ENCODE results near the gene GADD45A.

- TF ChIP-seq CTCF (tag by site-specific recombination; IDR thresholded peaks at IDR 0.05) (no peak), PRDM4 (tag by site-specific recombination; IDR thresholded peaks at IDR 0.05) (no peak), KLF16 (tag by site-specific recombination; IDR thresholded peaks at IDR 0.05) (no peak), ZNF639 (tag by site-specific recombination; IDR thresholded peaks at IDR 0.05) (no peak), ZBTB10 (tag by site-specific recombination; IDR thresholded peaks at IDR 0.05) (no peak), PRDM6 (tag by site-specific recombination; IDR thresholded peaks at IDR 0.05) (no peak), EGR2 (tag by site-specific recombination; IDR thresholded peaks at IDR 0.05; ENCODE audit: low read depth) (no peak), ZBTB17 (tag by site-specific recombination; IDR thresholded peaks at IDR 0.05) (no peak), ZNF580 (tag by site-specific recombination; IDR thresholded peaks at IDR 0.05) (no peak), ZNF274 (IDR thresholded peaks at IDR 0.05; ENCODE audit: low read length) (no peak), ZNF274 (tag by site-specific recombination; IDR thresholded peaks at IDR 0.05; ENCODE audit: borderline replicate concordance) (no peak), ZNF677 (tag by site-specific recombination; IDR thresholded peaks at IDR 0.05) (no peak), ZNF121 (tag by site-specific recombination; IDR thresholded peaks at IDR 0.05) (no peak), ZNF175 (tag by site-specific recombination; IDR thresholded peaks at IDR 0.05) (no peak), REPIN1 (tag by site-specific recombination; IDR thresholded peaks at IDR 0.05; ENCODE audit: low read depth) (no peak)
Observed at GRCh38 chr1:67724928-67725560, 40.0 kb downstream of the GADD45A start.
